GM19328 (cell line): ENCODE measurements around the gene TMC1.
"Not testable (repeated sequence)": the region's sequence is repeated elsewhere in the genome, so short reads cannot be mapped to it uniquely, and the experiment has no call there.

Source experiments
- ATAC-seq: cut with Tn5 transposase; IDR thresholded peaks from one replicate; pipeline ENCODE4 v1.9.1; 2021; ENCODE audit warnings: mild to moderate bottlenecking, moderate library complexity; ENCODE audit not compliant: unreplicated experiment

The TMC1 gene

DNA sequence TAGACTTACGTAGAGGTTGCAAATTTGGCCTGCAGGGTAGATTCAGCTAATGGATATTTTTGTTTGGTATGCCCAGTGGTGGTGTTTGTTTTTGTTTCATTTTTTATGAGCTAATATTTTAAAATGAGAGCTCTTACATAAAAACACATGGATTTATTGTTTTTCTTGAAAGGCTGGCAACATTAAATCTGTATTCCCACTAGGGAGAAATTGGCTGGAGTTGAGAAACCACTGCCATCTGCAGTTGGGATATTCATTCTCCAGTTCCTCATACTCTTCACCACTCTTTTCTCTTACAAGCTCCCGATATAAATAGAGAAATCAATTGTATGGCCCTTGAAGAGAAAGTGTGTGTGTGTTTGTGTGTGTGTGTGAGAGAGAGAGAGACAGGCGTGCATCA, 288.2 kb downstream of the TMC1 start:
- ATAC-seq: no peak

GRCh38 chr9:72812559-72813111, 291.2 kb downstream of the TMC1 start:
- no peak for ATAC-seq

- ATAC-seq: no peak
These were observed 292.1 kb downstream of the TMC1 start for GRCh38 chr9:72813544-72813943.

DNA sequence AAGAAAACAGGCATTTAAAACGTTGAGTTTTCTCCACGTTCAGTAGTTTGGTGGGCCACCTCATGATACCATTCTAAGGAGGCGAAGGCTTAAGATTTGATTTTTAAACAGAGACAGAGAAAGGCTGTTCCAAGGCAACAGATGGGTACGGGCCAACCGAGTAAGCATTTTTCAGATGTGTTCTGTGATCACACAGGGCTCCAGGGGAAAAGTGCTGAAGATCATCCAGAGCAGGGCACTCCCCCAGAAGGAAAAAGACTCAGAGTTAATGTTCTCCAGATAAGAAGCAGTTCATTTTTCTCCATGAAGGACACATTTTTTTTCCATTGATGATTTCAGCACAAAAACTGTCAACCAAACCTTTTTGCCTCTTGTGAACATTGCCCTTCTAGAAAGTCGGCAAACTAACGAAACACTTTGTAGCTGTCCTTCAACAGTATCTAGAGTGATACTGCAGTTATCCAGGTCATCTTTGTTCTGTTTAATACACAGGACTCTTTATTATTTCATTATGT, 292.7 kb downstream of the TMC1 start:
- ATAC-seq: no peak

GRCh38 chr9:72816666-72817065, 295.3 kb downstream of the TMC1 start:
- no peak for ATAC-seq

DNA sequence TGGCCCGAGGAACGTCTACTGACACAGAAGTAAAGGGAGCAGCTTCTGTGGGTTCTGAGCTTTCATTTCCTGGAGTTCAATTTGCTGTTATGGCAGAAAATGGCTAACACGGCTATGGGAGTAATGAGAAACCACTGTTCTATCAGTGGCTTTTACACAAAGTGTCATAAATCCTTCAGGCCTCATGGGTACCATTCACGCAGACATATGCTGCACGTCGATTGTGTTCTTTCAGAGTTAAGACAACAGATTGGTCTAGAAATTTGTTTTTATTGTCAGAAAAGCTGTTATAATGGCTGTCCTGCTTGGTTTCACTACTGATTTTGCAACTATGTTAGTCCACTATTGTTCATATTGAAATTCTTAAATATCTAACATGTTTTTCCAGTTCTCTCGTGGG, 296.0 kb downstream of the TMC1 start:
- no peak for ATAC-seq

GRCh38 chr9:72818385-72818784, 297.0 kb downstream of the TMC1 start:
- no peak for ATAC-seq

- ATAC-seq: no peak
These were observed 302.6 kb downstream of the TMC1 start for GRCh38 chr9:72823971-72824370.

GRCh38 chr9:72826996-72827949, 305.9 kb downstream of the TMC1 start:
- ATAC-seq: no peak

DNA sequence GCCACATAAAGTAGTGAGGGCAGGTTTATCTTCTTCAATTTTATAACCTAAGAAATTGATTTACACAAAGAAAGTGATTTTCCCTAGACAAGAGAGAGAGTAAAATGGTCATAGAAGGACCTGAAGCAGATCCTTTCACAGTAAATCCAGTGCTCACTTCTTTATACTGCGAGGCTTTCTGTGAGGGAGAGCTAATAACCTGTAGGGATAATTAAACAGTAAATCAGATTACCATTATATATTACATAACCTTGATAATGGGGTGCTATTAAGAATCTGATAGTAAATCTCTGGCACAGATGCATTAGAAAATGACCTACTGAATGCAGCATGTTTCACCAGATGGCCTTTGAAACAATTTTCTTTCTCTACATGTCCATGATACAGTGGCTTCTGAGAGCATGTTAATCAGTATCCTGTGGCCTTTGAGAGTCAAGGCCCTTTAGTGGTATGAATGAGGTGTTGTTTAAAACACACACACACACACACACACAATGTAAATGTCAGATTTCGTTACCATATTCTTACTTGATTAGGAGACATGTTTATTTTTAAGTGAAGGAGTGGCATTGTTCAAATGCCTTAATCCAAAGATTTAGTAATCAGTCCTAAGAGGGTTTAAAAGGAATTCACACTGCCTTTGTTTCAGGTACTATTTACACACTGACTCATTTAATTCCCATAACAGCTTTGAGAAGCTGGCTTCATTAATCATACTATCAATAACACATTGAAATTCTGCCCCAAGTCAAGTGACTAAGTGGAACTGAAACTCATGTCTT, 306.7 kb downstream of the TMC1 start:
- ATAC-seq: no peak

- no peak for ATAC-seq
These were observed 313.6 kb downstream of the TMC1 start for GRCh38 chr9:72834994-72835393.

- ATAC-seq: no peak
These were observed 315.4 kb downstream of the TMC1 start for GRCh38 chr9:72836790-72837189.

DNA sequence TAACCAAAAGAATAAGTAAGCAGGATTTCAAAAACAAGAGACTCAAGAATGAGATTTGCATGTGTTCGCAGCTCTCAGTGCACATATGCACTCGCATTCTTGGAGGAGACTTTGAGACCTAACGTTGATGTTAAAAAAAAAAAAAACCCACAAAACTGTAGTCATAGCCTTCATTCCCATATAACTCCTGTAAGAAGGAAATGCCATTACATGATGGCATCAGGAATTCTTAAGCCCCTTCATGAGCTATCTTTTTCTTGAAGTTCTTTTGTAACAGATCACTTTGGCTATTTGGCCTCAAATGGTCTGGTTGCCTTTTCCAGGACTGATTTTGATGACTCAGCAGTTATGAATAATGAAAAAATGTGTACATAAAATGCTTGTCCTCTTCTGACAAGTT, 317.7 kb downstream of the TMC1 start:
- no peak for ATAC-seq

DNA sequence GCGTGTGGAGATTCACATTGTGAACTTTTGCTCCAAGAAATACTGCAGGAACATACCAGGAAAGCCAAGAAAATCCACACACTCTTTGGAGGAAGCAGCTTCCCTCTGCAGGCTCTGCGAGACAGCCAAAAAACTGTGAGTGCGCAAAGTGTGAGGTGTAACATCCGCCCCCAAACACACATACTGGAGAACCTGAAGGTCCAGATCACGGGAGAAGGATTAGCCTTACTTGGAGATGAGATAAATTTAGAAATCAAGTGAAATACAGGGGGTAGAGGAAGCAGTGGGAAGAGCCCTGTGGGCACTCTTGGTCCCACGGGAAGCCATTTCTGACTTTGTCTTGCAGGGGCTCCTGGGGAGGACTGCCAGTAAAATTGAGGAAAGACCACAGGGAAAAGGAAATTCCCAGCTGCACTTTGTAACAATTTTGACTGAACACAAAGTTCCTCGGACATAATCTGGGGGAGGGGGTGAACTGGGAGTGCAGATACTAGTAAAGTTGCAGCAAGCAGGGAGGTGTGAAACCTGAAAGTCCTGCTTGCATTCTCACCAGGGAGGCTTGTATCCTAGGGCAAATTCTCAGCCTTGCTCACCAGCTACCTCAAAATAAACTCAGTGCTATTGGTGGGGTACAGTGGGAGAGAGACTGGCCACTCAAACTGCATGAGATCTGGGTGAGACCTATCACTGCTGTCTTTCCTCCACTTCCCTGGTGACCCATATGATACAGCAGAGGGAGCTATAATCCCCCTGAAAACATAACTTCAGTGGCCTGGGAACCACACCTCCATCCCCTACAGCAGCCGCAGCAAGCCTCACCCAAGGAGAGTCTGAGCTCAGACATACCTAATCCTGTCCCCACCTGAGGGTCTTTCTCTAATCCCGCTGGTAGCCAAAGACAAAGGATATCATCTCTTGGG, 322.4 kb downstream of the TMC1 start:
- ATAC-seq: no peak

DNA sequence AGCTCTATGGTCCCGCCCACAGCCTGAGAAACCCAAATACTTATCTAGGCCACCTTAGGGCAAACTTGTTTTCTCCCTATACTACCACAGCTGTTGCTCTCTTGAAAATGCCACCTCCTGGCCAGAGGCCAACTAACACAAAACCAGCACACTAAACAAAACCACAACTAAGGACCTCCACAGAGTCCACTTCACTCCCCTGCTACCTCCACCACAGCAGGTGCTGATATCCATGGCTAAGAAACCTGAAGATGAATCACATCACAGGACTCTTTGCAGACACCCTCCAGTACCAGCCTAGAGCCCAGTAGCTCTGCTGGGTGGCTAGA, 323.0 kb downstream of the TMC1 start:
- no peak for ATAC-seq

GRCh38 chr9:72845052-72845451, 323.6 kb downstream of the TMC1 start:
- ATAC-seq: not testable (repeated sequence)

DNA sequence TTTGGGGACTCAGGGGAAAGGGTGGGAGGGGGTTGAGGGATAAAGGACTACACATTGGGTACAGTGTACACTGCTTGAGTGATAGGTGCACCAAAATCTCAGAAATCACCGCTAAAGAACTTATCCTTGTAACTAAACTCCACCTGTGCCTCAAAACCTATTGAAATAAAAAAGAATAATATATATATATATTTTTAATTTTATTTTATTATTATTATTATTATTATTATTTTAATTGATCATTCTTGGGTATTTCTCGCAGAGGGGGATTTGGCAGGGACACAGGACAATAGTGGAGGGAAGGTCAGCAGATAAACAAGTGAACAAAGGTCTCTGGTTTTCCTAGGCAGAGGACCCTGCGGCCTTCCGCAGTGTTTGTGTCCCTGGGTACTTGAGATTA, 328.8 kb downstream of the TMC1 start:
- not testable (repeated sequence) for ATAC-seq

DNA sequence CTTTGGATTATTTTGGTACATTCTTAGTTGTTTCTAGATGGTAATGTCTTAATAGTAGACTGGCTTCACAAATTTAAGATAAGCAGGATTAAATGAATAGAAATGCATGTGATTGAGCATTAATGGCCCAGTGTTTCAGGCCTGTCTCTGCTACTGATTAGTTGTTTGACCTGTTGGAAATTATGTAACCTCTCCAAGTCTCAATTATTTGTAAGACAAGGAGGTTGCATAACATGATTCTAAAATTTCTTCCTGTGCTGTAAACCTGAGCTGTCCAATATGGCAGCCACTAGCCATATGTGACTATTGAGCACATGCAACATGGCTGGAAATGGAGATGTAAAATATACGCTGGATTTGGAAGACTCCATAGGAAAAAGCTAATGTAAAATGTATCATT, 333.9 kb downstream of the TMC1 start:
- no peak for ATAC-seq

- ATAC-seq: no peak
These were observed 334.6 kb downstream of the TMC1 start for GRCh38 chr9:72855890-72856523.

DNA sequence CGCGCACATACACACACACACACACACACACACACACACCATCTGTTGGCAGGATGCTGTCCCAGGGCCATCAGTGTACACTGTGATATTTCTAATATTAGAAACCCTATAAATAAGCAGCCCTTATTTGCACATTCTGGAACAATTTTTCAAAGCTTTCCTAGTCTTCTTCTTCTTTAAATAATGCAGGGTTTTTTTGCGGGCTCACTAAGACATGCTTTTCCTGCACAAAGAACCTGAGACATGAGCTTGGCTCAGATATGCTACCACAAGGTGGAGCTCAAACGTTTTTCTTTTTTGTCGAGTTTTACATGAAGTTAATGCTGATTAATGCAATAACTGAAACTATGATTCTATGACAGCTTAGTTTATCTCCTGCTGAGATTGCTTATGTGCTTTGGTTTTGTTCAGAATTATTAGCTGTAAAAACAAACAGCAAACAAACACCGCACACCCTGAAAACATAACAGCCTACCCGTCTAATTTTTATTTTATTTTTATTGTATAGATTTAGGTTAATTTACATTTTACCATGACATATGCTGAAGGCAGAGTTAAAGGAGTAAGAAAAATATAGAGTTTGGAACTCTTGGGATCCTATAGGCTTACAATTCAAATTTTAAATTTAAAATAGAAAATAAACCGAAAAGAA, 335.7 kb downstream of the TMC1 start:
- no peak for ATAC-seq
